Peyer's patch (tissue), 4 donors: ENCODE results near the gene CD40LG. TPM values are rescaled to one million over a fixed set of nuclear protein-coding genes. Genes with fewer than 3 reads are reported as not detected.

Source experiments
- DNase-seq, 3 donors: peaks; one replicate each; pipeline ENCODE4 v3.0.0-alpha.2; 2017 to 2019
- H3K27ac ChIP-seq, 4 donors: fragments of 200-600 bp; sonication (generic); one replicate each; pipeline ENCODE4 v1.5.1; 2016 to 2019
- H3K27me3 ChIP-seq, 2 donors: fragments of 200-600 bp; sonication (generic); one replicate each; pipeline ENCODE4 v1.5.1; 2019
- H3K36me3 ChIP-seq, 3 donors: fragments of 200-600 bp; sonication (generic); one replicate each; pipeline ENCODE4 v1.5.1; 2016 to 2019
- H3K4me1 ChIP-seq, 4 donors: fragments of 200-600 bp; sonication (generic); one replicate each; pipeline ENCODE4 v1.5.1; 2016 to 2019
- H3K4me3 ChIP-seq, 4 donors: fragments of 200-600 bp; sonication (generic); 1 replicate in 3 of 4; 2 replicates in 1 of 4; pipeline ENCODE4 v1.5.1; 2016 to 2019; ENCODE audit warnings: mild to moderate bottlenecking in 1 of 4
- H3K9me3 ChIP-seq, 4 donors: fragments of 200-600 bp; sonication (generic); one replicate each; pipeline ENCODE4 v1.5.1; 2016 to 2019; ENCODE audit warnings: mild to moderate bottlenecking in 1 of 4
- CTCF ChIP-seq, 6 experiments: fragments of 450-650 bp in 4 of 6; fragments of 200-600 bp in 2 of 6; sonication (generic) in 1 of 6; IDR thresholded peaks; one replicate each; pipeline ENCODE4 v1.5.1; 2017 to 2019; ENCODE audit warnings: antibody characterized with exemption in 6 of 6, mild to moderate bottlenecking in 3 of 6, moderate library complexity in 1 of 6
- POLR2A ChIP-seq, 2 donors: fragments of 450-650 bp; IDR thresholded peaks; one replicate each; pipeline ENCODE4 v1.5.1; 2017; ENCODE audit warnings: antibody characterized with exemption in 2 of 2, mild to moderate bottlenecking in 2 of 2, moderate library complexity in 2 of 2
- total RNA-seq, 4 donors: library from RNA; depleted of rRNA; stranded (reverse); fragments of >200 nt; gene quantifications; one replicate each; pipeline ENCODE4 v1.1.0, GENCODE V29; 2016

CD40LG gene
- under 1 TPM in 1 of 4 donors, not detected in 3; 0.94 TPM for total RNA-seq

GRCh38 chrX:136647677-136648360 is at the start of gene CD40LG:
Gene CD40LG, plus strand, starts transcription at chrX:136648158. Its CDS starts 91 bp downstream, at chrX:136648249.
- H3K27ac ChIP-seq: peak within 1 kb of the TSS in 1 of 4 donors; percentile 45
- H3K36me3 ChIP-seq: no peaks in the 10 kb centered on the region
- DNase-seq: peak in 1 of 3 donors; percentile 53
- H3K4me1 ChIP-seq: no peaks in the 10 kb centered on the region
- H3K27me3 ChIP-seq: no peaks in the 10 kb centered on the region
- no peak for TF ChIP-seq POLR2A (IDR thresholded peaks at IDR 0.05)
- TF ChIP-seq CTCF (IDR thresholded peaks at IDR 0.05): no peak
- peak within 1 kb of the TSS in 2 of 4 donors; percentile 7 to 16 for H3K4me3 ChIP-seq
- H3K9me3 ChIP-seq: no peaks in the 10 kb centered on the region

GRCh38 chrX:136598631-136599030 is 49.3 kb upstream of the CD40LG start:
- H3K4me1 ChIP-seq: no peaks in the 10 kb centered on the region
- DNase-seq: no peak
- TF ChIP-seq POLR2A (IDR thresholded peaks at IDR 0.05): no peak
- TF ChIP-seq CTCF (IDR thresholded peaks at IDR 0.05): no peak
- H3K36me3 ChIP-seq: no peaks in the 10 kb centered on the region
- H3K27me3 ChIP-seq: no peaks in the 10 kb centered on the region
- H3K27ac ChIP-seq: no peak overlapping the region
- H3K4me3 ChIP-seq: no peak overlapping the region
- H3K9me3 ChIP-seq: no peaks in the 10 kb centered on the region

- no peak overlapping the region for H3K4me3 ChIP-seq
- H3K9me3 ChIP-seq: no peaks in the 10 kb centered on the region
- no peak overlapping the region for H3K27ac ChIP-seq
- H3K4me1 ChIP-seq: no peaks in the 10 kb centered on the region
- DNase-seq: no peak
- no peaks in the 10 kb centered on the region for H3K36me3 ChIP-seq
- TF ChIP-seq CTCF (IDR thresholded peaks at IDR 0.05) (no peak), POLR2A (IDR thresholded peaks at IDR 0.05) (no peak)
- H3K27me3 ChIP-seq: no peaks in the 10 kb centered on the region
Observed at GRCh38 chrX:136600059-136600458, 47.9 kb upstream of the CD40LG start.

GRCh38 chrX:136607236-136607635 is 40.7 kb upstream of the CD40LG start:
- no peaks in the 10 kb centered on the region for H3K9me3 ChIP-seq

GRCh38 chrX:136608295-136608933 is 39.5 kb upstream of the CD40LG start:
- Histone ChIP-seq H3K36me3 (no peaks in the 10 kb centered on the region), H3K4me3 (no peak overlapping the region), H3K4me1 (no peaks in the 10 kb centered on the region), H3K9me3 (no peaks in the 10 kb centered on the region), H3K27me3 (no peaks in the 10 kb centered on the region), H3K27ac (no peak overlapping the region)
- peak; percentile 33 to 67 (median 46) for DNase-seq
- no peak for TF ChIP-seq POLR2A (IDR thresholded peaks at IDR 0.05)
- TF ChIP-seq CTCF (IDR thresholded peaks at IDR 0.05): peak in 4 of 6 experiments; percentile 16 to 44 (median 28)

More at GRCh38 chrX:136607236-136607635, 40.7 kb upstream of the CD40LG start:
- no peak for TF ChIP-seq CTCF (IDR thresholded peaks at IDR 0.05)
- TF ChIP-seq POLR2A (IDR thresholded peaks at IDR 0.05): no peak
- Histone ChIP-seq H3K36me3 (no peaks in the 10 kb centered on the region), H3K4me3 (no peak overlapping the region), H3K27me3 (no peaks in the 10 kb centered on the region), H3K27ac (no peak overlapping the region), H3K4me1 (no peaks in the 10 kb centered on the region)
- no peak for DNase-seq
